ENCODE results near the gene HERPUD1.

DNA sequence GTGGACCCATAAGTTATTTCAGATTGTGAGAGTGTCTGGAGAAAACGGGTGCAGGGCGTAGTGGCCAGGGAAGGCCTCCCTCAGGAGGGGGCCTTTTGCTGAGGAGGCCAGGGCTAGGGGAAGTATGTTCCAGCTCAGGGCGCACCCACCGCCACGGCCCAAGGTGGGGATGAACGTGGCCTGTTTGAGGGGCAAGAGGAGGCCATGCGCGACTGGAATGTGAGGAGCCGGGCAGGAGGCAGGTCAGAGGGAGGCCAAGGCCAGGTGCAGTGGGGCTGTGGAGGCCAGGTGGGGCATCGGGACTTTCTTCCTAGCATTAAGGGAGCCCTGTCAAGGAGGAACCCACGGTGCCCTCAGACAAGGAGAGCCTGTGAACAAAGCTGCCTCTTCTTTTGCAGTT is 40.3 kb upstream of the HERPUD1 start:
- TF ChIP-seq, protein P1, sequence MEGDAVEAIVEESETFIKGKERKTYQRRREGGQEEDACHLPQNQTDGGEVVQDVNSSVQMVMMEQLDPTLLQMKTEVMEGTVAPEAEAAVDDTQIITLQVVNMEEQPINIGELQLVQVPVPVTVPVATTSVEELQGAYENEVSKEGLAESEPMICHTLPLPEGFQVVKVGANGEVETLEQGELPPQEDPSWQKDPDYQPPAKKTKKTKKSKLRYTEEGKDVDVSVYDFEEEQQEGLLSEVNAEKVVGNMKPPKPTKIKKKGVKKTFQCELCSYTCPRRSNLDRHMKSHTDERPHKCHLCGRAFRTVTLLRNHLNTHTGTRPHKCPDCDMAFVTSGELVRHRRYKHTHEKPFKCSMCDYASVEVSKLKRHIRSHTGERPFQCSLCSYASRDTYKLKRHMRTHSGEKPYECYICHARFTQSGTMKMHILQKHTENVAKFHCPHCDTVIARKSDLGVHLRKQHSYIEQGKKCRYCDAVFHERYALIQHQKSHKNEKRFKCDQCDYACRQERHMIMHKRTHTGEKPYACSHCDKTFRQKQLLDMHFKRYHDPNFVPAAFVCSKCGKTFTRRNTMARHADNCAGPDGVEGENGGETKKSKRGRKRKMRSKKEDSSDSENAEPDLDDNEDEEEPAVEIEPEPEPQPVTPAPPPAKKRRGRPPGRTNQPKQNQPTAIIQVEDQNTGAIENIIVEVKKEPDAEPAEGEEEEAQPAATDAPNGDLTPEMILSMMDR (conservative IDR thresholded peaks at IDR 0.05), result no peak
- no peak for TF ChIP-seq EZH2 (IDR thresholded peaks at IDR 0.05; ENCODE audit: low read depth)
